HepG2 (cell line): ENCODE results near the gene NOBOX. TPM values are rescaled to one million over a fixed set of nuclear protein-coding genes. Genes with fewer than 3 reads are reported as not detected.

Experiments
- ATAC-seq: fragments of 200-7000 bp; cut with Tn5 transposase; 3 replicates; pipeline ENCODE4 v1.9.1; 2020; ENCODE audit warnings: mild to moderate bottlenecking, moderate library complexity
- BruUV-seq: library from RNA; stranded (reverse); fragments of 400-500 nt; replicated peaks from 2 replicates; lab custom pipeline; 2021; lab: Mats Ljungman, UMichigan
- CTCF ChIA-PET: fragments of 300-600 bp; formaldehyde crosslinking; extraction: SDS; loops from one replicate; lab custom pipeline; 2021; ENCODE audit warnings: low total read pairs, inconsistent platforms, low intra/inter-chr PET ratio; lab: Yijun Ruan, JAX
- POLR2A ChIA-PET: fragments of 350-600 bp; sonication (Branson Sonifier 250); formaldehyde crosslinking; loops from one replicate; lab custom pipeline; 2020; ENCODE audit warnings: antibody characterized with exemption, inconsistent platforms; lab: Yijun Ruan, JAX
- DNase-seq: peaks from one replicate; pipeline ENCODE4 v3.0.0-alpha.2; 2015; ENCODE audit warnings: low spot score
- FAIRE-seq: peaks from 3 replicates; lab custom pipeline; 2011; peaks lifted over from hg19 to GRCh38; lab: Jason Lieb, UNC
- H2AFZ ChIP-seq: one replicate; pipeline ENCODE4 v1.6.1; 2011; ENCODE audit warnings: low read length, inconsistent platforms
- H3K27ac ChIP-seq: fragments of 300-600 bp; 3 replicates; pipeline ENCODE4 v1.8.0; 2011; ENCODE audit warnings: mixed run types, mild to moderate bottlenecking, mixed read lengths, low read length, inconsistent platforms; ENCODE audit not compliant: insufficient read depth; ENCODE audit errors: extremely low read length
- H3K27me3 ChIP-seq, 2 experiments: fragments of 200-600 bp in 1 of 2; 2 replicates in 1 of 2; 3 replicates in 1 of 2; pipeline versions ENCODE4 v1.6.0 to v1.8.0; 2011; ENCODE audit warnings: low read length in 2 of 2, mild to moderate bottlenecking in 2 of 2, moderate library complexity in 2 of 2, inconsistent platforms in 1 of 2; ENCODE audit not compliant: insufficient read depth in 2 of 2, control insufficient read depth in 1 of 2
- H3K36me3 ChIP-seq, 2 experiments: fragments of 200-600 bp in 1 of 2; replicated peaks in 1 of 2; 2 replicates in 1 of 2; 3 replicates in 1 of 2; pipeline versions ENCODE4 v1.5.1 to v1.8.0; 2011; ENCODE audit warnings: low read length in 2 of 2, inconsistent platforms in 1 of 2; ENCODE audit not compliant: insufficient read depth in 2 of 2, control insufficient read depth in 1 of 2
- H3K4me1 ChIP-seq: 2 replicates; pipeline ENCODE4 v1.5.1; 2012; ENCODE audit warnings: low read length, inconsistent platforms; ENCODE audit not compliant: insufficient read depth
- H3K4me2 ChIP-seq: 2 replicates; pipeline ENCODE4 v1.6.0; 2011; ENCODE audit warnings: low read depth, low read length, inconsistent platforms
- H3K4me3 ChIP-seq, 3 experiments: fragments of 200-600 bp in 1 of 3; sonication (generic), shearing (Covaris generic) in 1 of 3; replicated peaks in 1 of 3; 2 replicates each; pipeline ENCODE4 v1.5.1; 2011 to 2016; ENCODE audit warnings: low read length in 3 of 3, inconsistent platforms in 2 of 3, low read depth in 2 of 3, mild to moderate bottlenecking in 2 of 3, control low read depth in 1 of 3, mixed read lengths in 1 of 3; ENCODE audit not compliant: insufficient read depth in 1 of 3
- H3K79me2 ChIP-seq: one replicate; pipeline ENCODE4 v1.6.1; 2011; ENCODE audit warnings: low read length, inconsistent platforms; ENCODE audit not compliant: insufficient read depth
- H3K9ac ChIP-seq: 2 replicates; pipeline ENCODE4 v1.6.0; 2011; ENCODE audit warnings: mild to moderate bottlenecking, low read depth, low read length, inconsistent platforms; ENCODE audit not compliant: insufficient read depth
- H3K9me3 ChIP-seq: 2 replicates; pipeline ENCODE4 v1.5.1; 2012; ENCODE audit warnings: mild to moderate bottlenecking, low read length
- H4K20me1 ChIP-seq: 2 replicates; pipeline ENCODE4 v1.6.0; 2011; ENCODE audit warnings: inconsistent platforms, mild to moderate bottlenecking, low read length, moderate library complexity; ENCODE audit not compliant: insufficient read depth
- ARNTL ChIP-seq: sonication (generic); formaldehyde crosslinking; IDR thresholded peaks from 2 replicates; pipeline ENCODE4 v1.4.0; 2020; ENCODE audit warnings: mild to moderate bottlenecking, missing genetic modification reagents
- CCDC6 ChIP-seq: sonication (generic); formaldehyde crosslinking; IDR thresholded peaks from 2 replicates; pipeline ENCODE4 v1.8.1; 2022; ENCODE audit warnings: mild to moderate bottlenecking, missing genetic modification reagents, moderate library complexity
- CREBL2 ChIP-seq: sonication (generic); formaldehyde crosslinking; IDR thresholded peaks from 2 replicates; pipeline ENCODE4 v1.8.1; 2023; ENCODE audit warnings: missing genetic modification reagents, mild to moderate bottlenecking, borderline replicate concordance
- CTCF ChIP-seq: sonication (generic); formaldehyde crosslinking; IDR thresholded peaks from 2 replicates; pipeline ENCODE4 v1.5.0; 2020; ENCODE audit warnings: mild to moderate bottlenecking, missing genetic modification reagents, moderate library complexity
- FOXK1 ChIP-seq: sonication (generic); formaldehyde crosslinking; IDR thresholded peaks from 2 replicates; pipeline ENCODE4 v1.4.0; 2020; ENCODE audit warnings: low read depth, missing genetic modification reagents, borderline replicate concordance
- RAD21 ChIP-seq: fragments of 450-650 bp; formaldehyde crosslinking; IDR thresholded peaks from 2 replicates; pipeline ENCODE4 v1.5.0; 2020; ENCODE audit warnings: mild to moderate bottlenecking
- SMC3 ChIP-seq: IDR thresholded peaks from 2 replicates; pipeline ENCODE4 v1.6.1; 2011; ENCODE audit warnings: low read length, improper control_type of control experiment
- STAG1 ChIP-seq: sonication (generic); formaldehyde crosslinking; IDR thresholded peaks from 2 replicates; pipeline ENCODE4 v1.4.0; 2020; ENCODE audit warnings: missing genetic modification reagents
- SUZ12 ChIP-seq: fragments of 150-350 bp; IDR thresholded peaks from 2 replicates; pipeline ENCODE4 v1.6.1; 2014; ENCODE audit warnings: low read depth, low read length
- TOPORS ChIP-seq: sonication (generic); formaldehyde crosslinking; IDR thresholded peaks from 2 replicates; pipeline ENCODE4 v1.8.0; 2023; ENCODE audit warnings: mild to moderate bottlenecking, missing genetic modification reagents
- WGBS: methylation state at CpG from one replicate; pipeline ENCODE4 v1.1.6; 2017; ENCODE audit warnings: low lambda C conversion rate; 5-methylcytosine and 5-hydroxymethylcytosine counted together
- in situ Hi-C: cut with HindIII; loops from 2 replicates; pipeline ENCODE4 v1.10.0; 2017; ENCODE audit warnings: low pct_unique_long_range_greater_than_20kb; ENCODE audit not compliant: extremely low pct_ligation_motif_present
- intact Hi-C: fragments of 100-400 bp; cut with micrococcal nuclease; formaldehyde crosslinking; loops from one replicate; pipeline ENCODE4 v1.10.0; 2022; ENCODE audit not compliant: unreplicated experiment
- polyA plus RNA-seq, 8 experiments: library from polyadenylated mRNA; depleted of rRNA in 3 of 8; stranded (reverse) in 7 of 8; unstranded in 1 of 8; fragments of >200 nt; fragmentation: Illumina TruSeq in 4 of 8; extraction: Trizol in 4 of 8; gene quantifications; 2 replicates each; pipeline versions ENCODE4 v1.2.1 to v1.2.3, GENCODE V29; 2011 to 2016; ENCODE audit warnings: low read depth in 4 of 8, missing spikeins in 1 of 8, mixed read lengths in 1 of 8; ENCODE audit not compliant: insufficient read depth in 1 of 8
- total RNA-seq, 5 experiments: library from RNA; depleted of rRNA; stranded (reverse); fragments of >200 nt; fragmentation: Illumina TruSeq; extraction: Trizol; gene quantifications; 2 replicates each; pipeline ENCODE4 v1.2.3, GENCODE V29; 2016; ENCODE audit warnings: low read depth in 1 of 5

The NOBOX gene
- total and polyA plus RNA-seq, 2 of the 13 experiments (the other 11 are each of a cell fraction or from before 2014, with no cell fraction given) = not detected

GRCh38 chr7:144437370-144438191 lies 34.1 kb upstream of the NOBOX start:
- FAIRE-seq = peak; percentile 58
- CTCF ChIA-PET = interaction anchor here (0.7 kb wide), 1 partner anchor 259 kb away, joined by 4 read pairs; no protein-coding TSS in a partner anchor
- BruUV-seq = no TSS peak
- no peaks in the 10 kb centered on the region for H3K9me3 ChIP-seq
- no peak overlapping the region for H3K27ac ChIP-seq
- no peak overlapping the region for H3K4me2 ChIP-seq
- 58% methylated on average over 4 of the region's 4 CpGs for WGBS
- TF ChIP-seq CTCF (CRISPR knock-in tag) = peak; percentile 55
- peak; percentile 43; the same call in 1 of the 2 replicates for TF ChIP-seq RAD21 (CRISPR knock-in tag)
- TF ChIP-seq TOPORS (CRISPR knock-in tag) = no peak
- no peak for TF ChIP-seq CCDC6 (CRISPR knock-in tag)
- TF ChIP-seq ARNTL (CRISPR knock-in tag) = no peak
- TF ChIP-seq FOXK1 = no peak
- 0 out of 2 replicates have a peak, but pooled peaks have one; percentile 23 for TF ChIP-seq SMC3
- TF ChIP-seq STAG1 (CRISPR knock-in tag) = peak; percentile 62
- TF ChIP-seq SUZ12 = no peak
- no peak for TF ChIP-seq CREBL2 (CRISPR knock-in tag)
- TF ChIP-seq, all 625 proteins: peak for 4
- H3K4me3 ChIP-seq = no peak overlapping the region
- ATAC-seq (peak; percentile 77), DNase-seq (peak; percentile 56)
- H2AFZ ChIP-seq = no peak overlapping the region
- no peaks in the 10 kb centered on the region for H3K79me2 ChIP-seq
- H3K27me3 ChIP-seq = peaks cover 0 to 3% of the 10 kb centered on the region in 2 experiments; a peak in 1 of 5 replicates
- H4K20me1 ChIP-seq = no peaks in the 10 kb centered on the region
- POLR2A ChIA-PET = no interaction called here
- peaks cover 22% of the 10 kb centered on the region for H3K4me1 ChIP-seq
- no peak overlapping the region for H3K9ac ChIP-seq
- no peaks in the 10 kb centered on the region for H3K36me3 ChIP-seq
- intact Hi-C loops (no loop called here), in situ Hi-C loops (no loop called here)
